HG03354 (cell line): ENCODE measurements around the gene ARTN.

Experiments used
- ATAC-seq: cut with Tn5 transposase; IDR thresholded peaks from one replicate; pipeline ENCODE4 v1.9.1; 2021; ENCODE audit warnings: mild to moderate bottlenecking; ENCODE audit not compliant: unreplicated experiment, poor library complexity, severe bottlenecking

Gene ARTN

DNA sequence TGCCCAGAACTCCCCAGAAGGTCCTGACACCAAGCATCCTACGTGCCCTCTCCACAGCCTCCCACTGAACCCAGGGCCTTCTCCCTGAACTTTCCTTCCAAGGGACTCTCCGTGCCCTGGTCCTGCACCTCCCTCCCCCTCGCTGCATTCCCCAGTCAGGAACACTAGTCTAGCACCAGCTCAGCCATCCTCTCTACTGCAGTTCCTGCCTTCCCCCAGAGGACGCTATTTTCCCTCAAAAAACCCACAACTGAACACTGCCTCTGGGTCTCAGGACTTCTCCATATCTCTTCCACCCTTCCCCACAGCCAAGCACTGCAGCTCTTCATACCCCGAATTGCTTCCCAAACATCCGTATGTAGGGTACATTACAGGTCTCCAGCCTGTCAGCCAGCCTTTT lies 12.6 kb upstream of the ARTN start:
- no peak for ATAC-seq

DNA sequence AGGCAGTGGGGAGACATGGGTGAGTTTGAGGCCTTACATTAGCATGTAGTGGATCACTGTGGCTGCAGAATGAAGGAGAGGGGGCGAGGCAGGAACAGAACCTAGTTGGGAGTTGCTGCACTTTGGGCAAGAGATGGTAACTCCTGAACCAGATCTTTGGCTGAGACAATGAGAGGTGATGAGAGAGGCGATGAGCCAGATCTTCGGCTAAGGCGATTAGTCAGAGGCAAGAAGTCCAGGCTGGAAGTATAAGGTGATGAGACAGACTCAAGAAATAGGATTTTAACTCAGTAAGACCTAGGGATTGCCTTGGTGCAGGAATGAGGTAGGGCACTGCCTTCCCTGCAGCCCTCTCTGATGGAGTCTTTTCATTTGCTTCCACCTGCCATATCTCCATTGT lies 9.1 kb upstream of the ARTN start:
- no peak for ATAC-seq

GRCh38 chr1:43925846-43926245 lies 7.8 kb upstream of the ARTN start:
- no peak for ATAC-seq

DNA sequence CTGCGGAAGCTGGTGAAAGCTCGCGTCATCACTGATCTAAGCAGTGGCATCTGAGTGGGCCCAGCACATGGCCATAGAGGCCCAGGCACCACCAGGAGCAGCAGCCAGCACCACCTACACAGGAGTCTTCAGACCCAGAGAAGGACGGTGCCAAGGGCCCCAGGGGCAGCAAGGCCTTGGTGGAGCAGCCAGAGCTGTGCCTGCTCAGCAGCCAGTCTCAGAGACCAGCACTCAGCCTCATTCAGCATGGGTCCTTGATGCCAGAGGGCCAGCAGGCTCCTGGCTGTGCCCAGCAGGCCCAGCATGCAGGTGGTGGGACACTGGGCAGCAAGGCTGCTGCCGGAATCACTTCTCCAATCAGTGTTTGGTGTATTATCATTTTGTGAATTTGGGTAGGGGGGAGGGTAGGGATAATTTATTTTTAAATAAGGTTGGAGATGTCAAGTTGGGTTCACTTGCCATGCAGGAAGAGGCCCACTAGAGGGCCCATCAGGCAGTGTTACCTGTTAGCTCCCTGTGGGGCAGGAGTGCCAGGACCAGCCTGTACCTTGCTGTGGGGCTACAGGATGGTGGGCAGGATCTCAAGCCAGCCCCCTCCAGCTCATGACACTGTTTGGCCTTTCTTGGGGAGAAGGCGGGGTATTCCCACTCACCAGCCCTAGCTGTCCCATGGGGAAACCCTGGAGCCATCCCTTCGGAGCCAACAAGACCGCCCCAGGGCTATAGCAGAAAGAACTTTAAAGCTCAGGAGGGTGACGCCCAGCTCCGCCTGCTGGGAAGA lies 3.2 kb upstream of the ARTN start:
- ATAC-seq, result no peak

GRCh38 chr1:43930949-43931275 lies 2.7 kb upstream of the ARTN start:
- ATAC-seq, result no peak

DNA sequence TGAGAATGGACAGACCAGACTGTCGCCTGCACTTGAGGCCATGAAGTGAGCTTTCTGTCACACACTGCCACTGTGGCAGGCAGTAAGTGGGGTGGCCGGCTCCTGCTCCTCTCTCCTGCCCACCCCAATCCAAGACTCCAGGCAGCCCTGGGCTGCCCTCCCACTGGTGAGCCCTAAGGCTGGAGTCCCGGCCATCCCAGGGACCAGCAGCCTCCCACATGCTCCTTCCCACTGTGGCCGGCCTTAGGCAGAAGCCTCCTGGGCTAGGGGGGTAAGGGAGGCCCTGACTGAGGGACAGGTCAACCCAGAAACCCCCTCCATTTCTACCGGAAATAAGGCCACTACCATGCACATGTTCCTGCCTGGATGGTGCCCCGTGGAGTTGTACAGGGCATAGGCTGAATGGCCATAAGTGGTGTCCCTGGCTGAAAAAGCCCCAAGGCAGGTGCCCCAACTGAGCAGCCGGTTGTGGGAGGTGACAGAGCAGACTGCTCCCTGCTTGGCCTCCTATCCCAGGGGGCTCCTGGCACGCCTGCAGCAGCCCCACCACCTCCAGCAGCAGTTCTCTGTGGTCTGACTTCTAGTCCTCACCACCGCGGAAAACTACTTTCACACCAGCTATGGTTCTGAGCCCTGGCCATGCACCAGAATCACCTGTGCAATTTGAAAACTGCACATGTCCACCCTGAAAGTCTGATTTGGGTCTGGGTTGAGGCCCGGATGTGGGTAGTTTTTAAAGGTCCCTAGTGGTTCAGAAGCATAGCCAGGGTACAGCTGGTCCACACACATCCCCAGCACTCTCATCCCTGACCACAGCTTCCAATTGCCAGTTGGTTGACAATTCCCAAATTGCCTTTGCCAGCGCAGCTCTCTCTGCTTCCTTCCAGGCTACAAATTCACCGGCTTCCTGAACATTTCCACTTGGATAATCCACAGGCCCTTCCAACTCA lies 1.6 kb upstream of the ARTN start:
- no peak for ATAC-seq

GRCh38 chr1:43932786-43933385 lies 715 bp upstream of the ARTN start:
- ATAC-seq, result no peak

DNA sequence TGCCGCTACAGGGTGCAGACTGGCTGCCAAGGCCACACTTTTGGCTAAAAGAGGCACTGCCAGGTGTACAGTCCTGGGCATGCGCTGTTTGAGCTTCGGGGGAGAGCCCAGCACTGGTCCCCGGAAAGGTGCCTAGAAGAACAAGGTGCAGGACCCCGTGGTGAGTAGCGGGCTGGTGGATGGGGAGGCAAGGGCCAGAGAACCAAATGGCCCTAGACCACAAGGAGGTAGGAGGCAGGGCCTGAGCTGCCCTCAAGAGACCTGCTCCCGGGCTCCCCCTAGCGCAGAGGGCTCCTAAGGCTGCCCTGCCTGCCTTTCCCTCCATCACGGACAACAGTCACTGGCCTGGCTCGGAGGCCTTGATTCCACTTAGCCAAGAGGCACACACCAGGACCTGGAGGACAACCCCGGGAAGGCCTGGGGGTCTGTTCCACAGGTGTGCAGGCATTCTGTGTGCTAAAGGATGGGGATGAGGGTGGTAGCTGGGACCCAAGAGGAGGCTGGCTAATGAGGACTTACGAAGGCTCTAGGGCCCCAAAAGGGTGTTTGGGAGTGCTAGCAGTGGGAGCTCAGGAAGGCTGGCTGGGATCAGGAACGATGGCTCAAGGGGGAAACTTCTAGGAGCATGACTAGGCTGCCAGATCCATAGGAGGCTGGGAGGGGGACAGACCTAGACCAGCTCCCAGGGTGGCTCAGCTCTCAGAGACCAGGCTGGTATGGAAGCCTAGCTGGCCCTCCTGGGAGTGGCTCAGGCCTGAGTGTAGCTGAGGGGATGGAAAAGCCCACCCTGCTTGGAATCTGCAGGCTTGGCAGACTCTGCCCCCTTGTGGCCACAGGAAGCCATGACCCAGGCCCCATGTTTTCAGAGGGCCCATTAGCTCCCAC lies 742 bp downstream of the ARTN start:
- ATAC-seq, result no peak

DNA sequence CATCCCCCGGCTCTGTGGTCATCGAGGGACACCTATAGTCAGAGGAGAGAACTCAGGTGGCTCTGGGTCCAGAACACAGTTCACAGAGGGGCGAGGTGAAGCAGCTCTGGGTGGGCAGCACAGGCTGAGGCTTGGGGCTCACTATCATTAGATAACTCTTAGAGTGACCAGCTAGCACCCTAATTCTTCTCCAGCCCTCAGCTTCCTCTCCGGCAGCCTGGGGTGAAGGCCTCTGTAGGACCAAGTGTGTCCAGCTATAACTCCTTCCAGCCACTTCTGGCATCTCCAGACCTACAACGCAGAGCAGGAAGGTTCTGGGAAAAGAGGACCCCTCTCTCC lies 1.4 kb downstream of the ARTN start:
- ATAC-seq, result no peak

GRCh38 chr1:43935711-43936427 lies 2.3 kb downstream of the ARTN start:
- no peak for ATAC-seq

DNA sequence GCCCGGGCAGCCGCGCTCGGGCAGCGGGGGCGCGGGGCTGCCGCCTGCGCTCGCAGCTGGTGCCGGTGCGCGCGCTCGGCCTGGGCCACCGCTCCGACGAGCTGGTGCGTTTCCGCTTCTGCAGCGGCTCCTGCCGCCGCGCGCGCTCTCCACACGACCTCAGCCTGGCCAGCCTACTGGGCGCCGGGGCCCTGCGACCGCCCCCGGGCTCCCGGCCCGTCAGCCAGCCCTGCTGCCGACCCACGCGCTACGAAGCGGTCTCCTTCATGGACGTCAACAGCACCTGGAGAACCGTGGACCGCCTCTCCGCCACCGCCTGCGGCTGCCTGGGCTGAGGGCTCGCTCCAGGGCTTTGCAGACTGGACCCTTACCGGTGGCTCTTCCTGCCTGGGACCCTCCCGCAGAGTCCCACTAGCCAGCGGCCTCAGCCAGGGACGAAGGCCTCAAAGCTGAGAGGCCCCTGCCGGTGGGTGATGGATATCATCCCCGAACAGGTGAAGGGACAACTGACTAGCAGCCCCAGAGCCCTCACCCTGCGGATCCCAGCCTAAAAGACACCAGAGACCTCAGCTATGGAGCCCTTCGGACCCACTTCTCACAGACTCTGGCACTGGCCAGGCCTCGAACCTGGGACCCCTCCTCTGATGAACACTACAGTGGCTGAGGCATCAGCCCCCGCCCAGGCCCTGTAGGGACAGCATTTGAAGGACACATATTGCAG lies 3.0 kb downstream of the ARTN start:
- no peak for ATAC-seq

- ATAC-seq, result no peak
These were observed 3.7 kb downstream of the ARTN start for GRCh38 chr1:43937179-43937865.

DNA sequence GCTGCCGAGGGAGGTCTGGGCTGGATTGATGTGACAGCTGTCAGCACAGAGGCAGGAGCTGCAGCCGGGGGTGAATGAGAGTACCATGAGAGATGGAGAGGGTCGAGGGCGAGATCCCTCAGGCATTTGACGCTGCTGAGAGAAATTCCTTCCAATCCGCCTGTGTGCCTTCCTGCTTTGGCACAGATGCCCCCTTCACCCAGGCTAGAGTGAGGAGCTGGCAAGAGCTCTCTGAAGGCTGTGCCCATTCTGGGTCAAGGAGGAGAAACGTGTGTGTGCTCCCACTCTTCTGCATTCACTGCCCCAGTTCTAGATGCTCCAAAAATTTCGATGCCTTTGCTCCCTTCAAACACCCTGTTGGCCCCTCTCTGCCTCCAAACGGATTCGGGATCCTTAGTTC lies 4.8 kb downstream of the ARTN start:
- no peak for ATAC-seq

GRCh38 chr1:43938892-43939587 lies 5.4 kb downstream of the ARTN start:
- no peak for ATAC-seq

DNA sequence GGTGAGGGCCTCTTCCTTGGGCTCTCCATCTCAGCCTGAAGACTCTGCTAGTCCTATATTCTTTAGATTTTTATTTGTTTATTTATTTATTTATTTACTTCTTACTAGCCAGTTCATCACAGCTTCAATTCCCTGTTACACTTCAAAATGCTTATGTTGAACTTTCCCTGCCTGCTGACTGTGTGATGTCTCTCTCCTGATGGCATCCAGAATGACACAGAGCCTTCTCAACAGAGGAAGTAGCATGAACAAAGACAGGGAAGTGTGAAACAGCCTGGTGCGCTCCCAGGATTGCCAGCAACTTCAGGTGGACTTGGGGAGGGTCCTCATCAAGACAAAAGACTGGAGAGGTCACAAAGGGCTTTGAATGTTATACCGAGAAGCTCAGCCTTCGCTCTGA lies 8.8 kb downstream of the ARTN start:
- no peak for ATAC-seq

DNA sequence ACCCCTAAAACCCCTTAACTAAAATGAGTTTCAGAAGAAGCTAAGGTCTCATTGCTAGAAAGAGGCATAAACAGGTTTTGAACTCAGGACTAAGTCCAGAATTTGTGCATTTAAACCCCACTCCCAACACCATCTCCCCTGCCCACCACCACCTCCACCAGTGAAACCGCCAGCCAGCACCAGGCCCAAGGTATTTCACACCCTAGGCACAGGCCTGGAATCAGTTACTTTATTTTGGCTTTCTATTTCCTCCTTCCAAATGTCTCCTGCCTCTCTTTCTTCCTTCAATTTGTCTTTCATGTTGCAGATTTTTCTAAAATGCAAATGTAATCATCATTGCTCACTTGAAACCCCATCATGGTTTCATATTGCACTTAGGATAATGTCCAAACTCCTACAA lies 11.3 kb downstream of the ARTN start:
- no peak for ATAC-seq

- no peak for ATAC-seq
These were observed 12.2 kb downstream of the ARTN start for GRCh38 chr1:43945674-43946235.
